Measurements from ENCODE around the gene MAIP1.

DNA sequence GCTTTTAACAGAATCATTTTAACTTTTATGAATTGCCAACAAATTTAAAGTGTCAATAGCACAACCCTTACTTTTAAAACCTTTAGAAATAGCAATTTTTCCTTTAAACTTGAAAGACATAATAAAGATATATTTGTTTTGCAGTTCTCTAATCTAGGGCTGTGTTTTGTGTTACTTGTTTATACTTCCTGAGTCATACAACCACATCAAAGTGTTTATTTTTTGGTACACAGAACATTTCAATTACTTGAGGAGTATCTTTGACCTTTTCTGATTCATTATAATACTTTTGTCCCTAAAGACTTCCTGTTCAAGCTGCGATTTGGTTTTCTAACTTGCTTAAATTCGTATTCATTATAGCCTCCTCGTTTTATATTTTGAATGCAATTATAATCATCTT, 21.9 kb upstream of the MAIP1 start:
- no peak for TF ChIP-seq EZH2 (IDR thresholded peaks at IDR 0.05; ENCODE audit: borderline replicate concordance, low read length)
- TF ChIP-seq, protein P1, sequence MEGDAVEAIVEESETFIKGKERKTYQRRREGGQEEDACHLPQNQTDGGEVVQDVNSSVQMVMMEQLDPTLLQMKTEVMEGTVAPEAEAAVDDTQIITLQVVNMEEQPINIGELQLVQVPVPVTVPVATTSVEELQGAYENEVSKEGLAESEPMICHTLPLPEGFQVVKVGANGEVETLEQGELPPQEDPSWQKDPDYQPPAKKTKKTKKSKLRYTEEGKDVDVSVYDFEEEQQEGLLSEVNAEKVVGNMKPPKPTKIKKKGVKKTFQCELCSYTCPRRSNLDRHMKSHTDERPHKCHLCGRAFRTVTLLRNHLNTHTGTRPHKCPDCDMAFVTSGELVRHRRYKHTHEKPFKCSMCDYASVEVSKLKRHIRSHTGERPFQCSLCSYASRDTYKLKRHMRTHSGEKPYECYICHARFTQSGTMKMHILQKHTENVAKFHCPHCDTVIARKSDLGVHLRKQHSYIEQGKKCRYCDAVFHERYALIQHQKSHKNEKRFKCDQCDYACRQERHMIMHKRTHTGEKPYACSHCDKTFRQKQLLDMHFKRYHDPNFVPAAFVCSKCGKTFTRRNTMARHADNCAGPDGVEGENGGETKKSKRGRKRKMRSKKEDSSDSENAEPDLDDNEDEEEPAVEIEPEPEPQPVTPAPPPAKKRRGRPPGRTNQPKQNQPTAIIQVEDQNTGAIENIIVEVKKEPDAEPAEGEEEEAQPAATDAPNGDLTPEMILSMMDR (conservative IDR thresholded peaks at IDR 0.05 in 1 of 2, IDR thresholded peaks at IDR 0.05 in 1 of 2; ENCODE audit: extremely low read depth in 1 of 2, insufficient read depth in 1 of 2, low read depth in 1 of 2, low read length in 2 of 2), result no peak

All from mammary epithelial cell (primary cell).